ENCODE measurements around the gene CAMSAP1.

- TF ChIP-seq CTCF (IDR thresholded peaks at IDR 0.05) = no peak
- no peak for TF ChIP-seq POLR2A (IDR thresholded peaks at IDR 0.05)
These were observed 80.0 kb downstream of the CAMSAP1 start for GRCh38 chr9:135827301-135827700.
